GM11168 (cell line): Measurements from ENCODE around the gene ADGRG3.

Experiments
- in situ Hi-C: fragments of 300-500 bp; cut with MboI; formaldehyde crosslinking; loops from one replicate; pipeline ENCODE4 v1.12.0; 2022; ENCODE audit warnings: low sequenced_read_pairs; ENCODE audit not compliant: unreplicated experiment

The ADGRG3 gene

DNA sequence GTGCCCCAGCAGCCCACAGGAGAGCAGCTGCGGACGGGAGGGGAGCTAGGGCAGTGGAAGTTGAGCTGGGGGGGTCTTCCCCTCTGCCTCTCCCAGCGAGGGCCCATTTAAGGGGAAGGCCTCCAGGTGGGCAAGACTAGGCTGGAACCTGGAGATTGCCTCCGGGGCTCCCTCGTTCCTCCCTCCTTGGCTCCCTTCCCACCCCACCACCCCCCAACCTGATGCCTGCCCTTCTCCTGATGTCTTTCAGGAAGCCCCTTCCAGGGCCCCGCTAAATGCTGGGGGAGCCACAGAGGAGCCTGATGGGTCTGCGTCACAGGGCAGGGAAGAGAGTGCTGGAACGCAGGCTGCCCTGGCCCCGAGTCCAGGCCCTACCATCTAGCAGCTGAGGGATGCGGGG, 22.9 kb upstream of the ADGRG3 start:
- in situ Hi-C loops = loop anchor here (10.0 kb wide), 1 partner anchor 60 kb away; no protein-coding TSS in a partner anchor

DNA sequence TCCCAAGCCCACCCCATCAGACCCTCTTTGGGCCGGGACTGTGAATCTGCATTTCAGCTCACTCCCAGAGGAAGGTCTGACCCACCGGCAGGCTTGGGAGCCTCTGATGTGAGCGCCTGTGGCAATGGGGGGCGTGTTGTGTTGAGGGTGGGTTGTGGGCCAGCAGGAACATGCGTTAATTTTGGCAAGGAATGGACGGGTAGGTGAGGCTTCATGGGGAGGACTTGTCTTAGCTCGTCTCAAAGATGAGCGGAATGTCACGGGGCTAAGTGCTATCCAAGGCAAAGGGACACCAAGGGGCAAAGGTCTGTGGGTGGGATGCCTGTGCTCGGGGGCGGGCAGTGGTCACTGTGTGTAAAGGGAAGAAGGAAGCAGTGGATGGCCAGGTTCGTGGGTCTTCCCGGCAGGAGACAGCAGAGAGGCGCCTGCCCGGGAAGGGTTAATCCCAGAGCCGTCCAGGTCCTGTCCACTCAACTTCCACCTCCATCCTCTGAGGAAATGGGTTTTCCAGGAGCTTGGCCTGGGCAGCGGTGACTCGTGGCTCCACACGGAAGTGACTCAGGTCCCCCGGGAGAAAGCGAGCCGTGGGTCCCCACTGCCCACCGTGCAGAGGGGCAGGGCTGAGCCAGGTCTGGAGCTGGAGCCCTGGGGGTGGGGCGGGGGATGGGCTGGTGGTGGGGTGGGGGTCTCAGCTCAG, 22.3 kb upstream of the ADGRG3 start:
- in situ Hi-C loops = loop anchor here (10.0 kb wide), 1 partner anchor 61 kb away; no protein-coding TSS in a partner anchor

DNA sequence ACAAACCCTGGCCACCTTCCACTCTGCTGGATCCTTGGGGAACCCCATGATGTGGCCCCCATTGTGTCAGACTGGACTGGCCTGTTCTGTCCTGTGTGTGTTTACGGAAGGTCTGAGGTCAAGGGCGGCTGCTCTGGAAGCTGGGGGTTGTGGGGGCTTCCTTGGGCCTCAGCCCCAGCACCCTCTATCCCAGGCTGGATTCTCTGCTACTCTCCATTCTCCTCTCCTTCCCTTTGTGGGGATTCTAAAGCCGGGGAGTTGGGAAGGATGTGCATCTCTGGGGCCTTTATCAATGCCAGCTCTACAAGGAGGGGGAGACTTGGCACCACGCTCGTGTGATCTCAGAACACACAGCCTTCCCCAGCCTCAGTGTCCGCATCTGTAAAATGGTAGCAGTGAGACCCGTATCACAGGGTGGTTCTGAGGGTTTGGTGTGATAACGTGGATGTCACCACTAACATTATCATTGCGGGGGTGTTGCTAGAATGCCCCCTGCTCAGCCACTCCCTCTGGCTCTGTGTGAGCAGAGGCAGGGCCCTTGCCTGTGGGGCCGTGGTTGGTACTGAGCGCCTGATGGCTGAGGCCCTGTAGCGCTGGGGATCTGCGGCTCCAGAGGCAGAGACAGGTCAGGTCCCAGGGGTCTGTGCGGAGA, 21.6 kb upstream of the ADGRG3 start:
- in situ Hi-C loops = loop anchor here (10.0 kb wide), 1 partner anchor 62 kb away; no protein-coding TSS in a partner anchor

DNA sequence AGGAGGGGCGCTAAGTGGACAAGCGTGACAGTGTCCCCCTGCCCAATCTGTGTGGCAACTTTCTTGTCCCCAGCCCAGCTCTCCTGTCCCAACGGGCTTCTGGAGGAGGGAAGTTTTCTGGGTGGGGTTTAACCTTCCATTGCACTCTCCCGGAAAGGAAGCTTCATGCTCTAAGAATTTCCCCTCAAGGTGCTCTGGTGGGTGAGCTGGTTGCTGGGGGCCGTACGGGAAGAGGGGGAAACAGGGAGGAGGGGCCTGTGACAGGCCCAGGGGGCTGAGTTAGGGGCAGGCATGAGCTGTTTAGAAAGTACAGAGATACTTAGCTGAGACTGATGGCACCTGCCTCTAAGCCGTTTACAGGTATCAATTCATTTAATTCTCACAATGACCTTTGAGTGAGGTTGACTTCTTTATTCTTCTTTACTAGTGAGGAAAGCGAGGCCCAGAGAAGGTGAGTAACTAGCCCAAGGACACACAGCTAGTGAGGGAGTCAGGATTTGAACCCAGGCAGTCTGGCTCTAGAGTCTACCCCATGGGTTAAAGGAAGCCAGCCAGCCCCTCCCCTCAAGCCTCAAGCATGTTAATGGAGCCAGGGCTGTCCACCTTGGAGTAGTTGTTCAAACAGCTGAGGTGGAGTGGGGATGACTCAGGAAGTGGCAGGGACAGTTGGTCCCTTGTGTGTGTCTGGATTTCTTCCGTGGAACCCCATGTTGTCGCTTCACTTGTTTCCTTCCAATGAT, 20.8 kb upstream of the ADGRG3 start:
- in situ Hi-C loops = loop anchor here (10.0 kb wide), 1 partner anchor 63 kb away; no protein-coding TSS in a partner anchor

DNA sequence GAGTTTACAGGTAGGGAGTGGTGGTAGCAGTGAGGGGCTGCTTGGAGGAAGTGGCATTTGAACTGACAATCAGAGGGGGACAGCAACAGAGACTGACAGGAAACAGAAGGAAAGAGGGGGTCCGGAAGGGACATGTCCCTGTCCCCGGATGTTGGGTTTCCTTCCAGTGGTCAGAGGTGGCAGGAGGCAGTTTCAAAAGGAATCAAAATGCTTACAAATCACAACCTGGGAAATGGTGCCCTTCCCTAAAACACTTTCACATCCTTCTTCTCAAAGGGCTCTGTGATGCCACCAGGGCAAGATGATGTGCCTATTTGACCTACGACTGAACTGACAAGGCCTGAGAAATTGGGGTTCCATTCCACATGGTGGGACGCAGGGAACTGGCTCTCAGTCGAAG, 20.0 kb upstream of the ADGRG3 start:
- in situ Hi-C loops = loop anchor here (10.0 kb wide), 1 partner anchor 63 kb away; no protein-coding TSS in a partner anchor

DNA sequence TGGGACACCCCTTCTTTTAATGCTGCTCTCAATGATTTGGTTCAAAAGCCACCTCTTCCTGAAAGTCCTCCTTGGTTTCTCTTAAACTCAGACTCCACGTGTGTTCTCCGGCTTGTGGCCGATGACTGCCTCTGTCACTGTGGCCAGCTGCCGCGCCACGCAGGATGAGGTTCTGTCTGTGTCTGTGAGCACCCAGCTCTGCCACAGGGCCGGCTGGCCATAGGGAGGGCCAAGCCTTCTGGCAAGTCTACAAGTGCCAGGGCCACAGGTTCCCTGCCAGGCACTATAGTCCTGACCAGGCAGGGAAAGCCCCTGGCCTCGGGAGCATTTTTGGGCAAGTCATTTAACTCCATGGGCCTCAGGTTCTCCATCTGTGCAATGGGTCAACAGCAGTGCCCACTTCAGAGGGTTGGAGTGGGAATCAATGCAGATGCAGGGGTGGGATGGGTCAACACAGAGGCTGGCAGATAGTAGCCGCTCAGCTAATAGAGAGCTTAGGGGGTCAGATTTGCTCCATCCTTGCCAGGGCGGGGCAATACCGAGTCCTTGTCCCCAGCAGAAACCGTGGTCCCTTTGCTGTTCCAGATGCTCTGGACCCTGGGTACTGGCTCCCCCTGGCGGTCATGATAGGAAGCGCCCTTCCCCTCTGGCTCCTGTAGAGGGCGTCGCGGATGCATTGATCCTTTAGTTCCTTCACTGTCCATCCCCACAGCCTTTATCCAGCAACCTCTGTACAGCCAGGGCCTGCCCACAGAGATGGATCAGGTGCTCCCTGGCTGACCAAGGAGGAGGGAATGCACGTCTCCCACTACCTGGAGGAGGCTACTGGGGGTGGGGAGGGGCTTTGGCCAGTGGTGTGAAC, 19.3 kb upstream of the ADGRG3 start:
- in situ Hi-C loops = loop anchor here (10.0 kb wide), 1 partner anchor 64 kb away; no protein-coding TSS in a partner anchor

DNA sequence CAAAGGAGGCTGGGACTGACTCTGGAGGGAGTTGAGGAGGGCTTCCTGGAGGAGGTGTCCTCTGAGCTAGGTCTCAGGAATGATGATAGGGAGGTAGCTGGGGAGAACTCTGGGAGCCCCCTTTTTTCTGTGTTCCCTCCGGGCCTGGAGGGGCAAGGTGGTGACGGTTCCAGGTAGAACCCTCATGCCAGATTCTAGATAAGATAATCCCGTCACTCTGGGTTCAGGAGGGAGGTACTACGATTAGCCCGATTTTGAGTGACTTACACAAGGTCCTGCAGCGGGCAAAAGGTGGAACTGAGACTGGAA, 18.7 kb upstream of the ADGRG3 start:
- in situ Hi-C loops = loop anchor here (10.0 kb wide), 1 partner anchor 65 kb away; no protein-coding TSS in a partner anchor

DNA sequence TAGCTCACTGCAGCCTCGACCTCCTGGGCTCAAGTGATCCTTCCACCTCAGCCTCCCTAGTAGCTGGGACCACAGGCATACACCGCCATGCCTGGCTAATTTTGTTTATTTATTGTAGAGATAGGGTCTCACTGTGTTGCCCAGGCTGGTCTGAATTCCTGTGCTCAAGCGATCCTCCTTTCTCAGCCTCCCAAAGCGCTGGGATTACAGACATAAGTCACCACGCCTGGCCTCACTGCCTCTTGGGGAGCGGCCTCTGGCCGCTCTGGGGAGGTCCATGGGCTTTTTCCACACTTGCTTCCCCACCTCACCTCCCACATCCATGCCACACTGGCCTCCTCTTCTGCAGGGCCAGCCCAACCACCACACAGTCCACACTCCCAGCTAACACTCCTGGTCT, 18.3 kb upstream of the ADGRG3 start:
- in situ Hi-C loops = loop anchor here (5.0 to 10.0 kb wide), 2 partner anchors 48 to 65 kb away; no protein-coding TSS in a partner anchor

DNA sequence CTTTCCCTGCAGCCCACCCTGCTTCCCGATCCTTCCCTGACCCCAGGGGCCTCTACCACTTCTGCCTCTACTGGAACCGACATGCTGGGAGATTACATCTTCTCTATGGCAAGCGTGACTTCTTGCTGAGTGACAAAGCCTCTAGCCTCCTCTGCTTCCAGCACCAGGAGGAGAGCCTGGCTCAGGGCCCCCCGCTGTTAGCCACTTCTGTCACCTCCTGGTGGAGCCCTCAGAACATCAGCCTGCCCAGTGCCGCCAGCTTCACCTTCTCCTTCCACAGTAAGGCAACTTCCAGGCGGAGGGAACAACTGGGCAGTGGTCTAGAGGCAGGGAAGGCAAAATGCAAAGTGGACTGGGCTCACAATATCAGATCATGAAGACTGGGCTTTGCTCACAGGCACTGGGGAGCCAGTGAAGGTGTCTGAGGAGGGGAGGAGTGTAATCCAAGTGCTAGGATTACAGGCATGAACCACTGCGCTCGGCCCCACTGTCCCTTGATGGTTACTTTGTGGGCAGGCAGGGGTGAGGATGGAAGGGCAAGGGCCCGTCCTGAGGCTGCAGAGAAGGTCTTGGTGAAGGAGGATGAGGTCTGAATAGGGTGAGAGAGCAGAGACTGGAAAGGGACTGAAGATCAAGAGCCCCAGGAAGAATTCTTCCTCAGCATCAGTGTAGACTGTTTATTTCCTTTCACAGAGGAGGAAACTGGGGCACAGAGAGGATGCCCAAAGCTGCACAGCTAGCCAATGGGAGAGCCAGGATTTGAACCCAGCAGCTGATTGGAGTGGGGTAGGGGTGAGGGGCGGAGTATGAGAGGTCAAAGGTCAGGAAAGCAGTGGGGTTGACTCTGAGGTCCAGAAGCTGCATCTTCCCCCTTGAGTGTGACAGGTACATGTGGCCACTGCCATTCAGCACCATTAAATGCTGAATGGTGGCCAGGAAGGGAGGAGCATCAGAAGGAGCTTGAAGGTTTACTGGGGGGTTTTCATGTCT, 16.5 kb upstream of the ADGRG3 start:
- in situ Hi-C loops = loop anchor here (5.0 kb wide), 1 partner anchor 49 kb away; no protein-coding TSS in a partner anchor

DNA sequence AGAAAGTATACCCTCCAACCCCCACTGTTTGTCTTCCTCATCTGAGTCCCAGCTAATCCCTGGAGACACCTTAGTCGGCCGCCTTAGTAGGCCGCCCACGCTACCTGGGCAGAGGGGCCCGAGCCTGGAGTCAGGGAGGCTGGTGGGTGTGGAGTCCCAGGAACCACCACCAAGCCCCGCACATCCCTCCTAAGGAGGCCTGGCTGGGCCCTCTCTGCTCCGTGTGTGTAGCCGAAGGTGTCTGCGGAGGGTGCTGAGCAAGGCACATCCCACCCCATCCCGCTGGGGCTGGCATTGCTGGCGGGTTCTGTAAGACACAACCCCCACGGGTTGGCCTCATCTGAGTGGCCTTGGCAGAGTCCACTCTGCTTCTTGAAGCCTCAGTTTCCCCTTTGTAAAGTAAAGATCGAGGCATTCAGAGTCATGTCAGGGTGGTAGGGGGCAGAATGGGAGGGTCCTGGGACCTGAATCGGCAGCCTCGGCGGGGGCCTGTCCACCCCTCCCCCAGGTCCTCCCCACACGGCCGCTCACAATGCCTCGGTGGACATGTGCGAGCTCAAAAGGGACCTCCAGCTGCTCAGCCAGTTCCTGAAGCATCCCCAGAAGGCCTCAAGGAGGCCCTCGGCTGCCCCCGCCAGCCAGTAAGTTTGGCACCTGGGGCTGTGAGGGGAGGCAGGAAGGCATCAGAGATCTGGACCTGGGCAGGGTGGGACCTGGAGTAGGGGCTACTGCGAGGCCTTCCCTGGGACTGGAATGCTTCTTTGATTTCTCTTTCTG, 15.2 kb upstream of the ADGRG3 start:
- in situ Hi-C loops = loop anchor here (5.0 kb wide), 1 partner anchor 51 kb away; no protein-coding TSS in a partner anchor

DNA sequence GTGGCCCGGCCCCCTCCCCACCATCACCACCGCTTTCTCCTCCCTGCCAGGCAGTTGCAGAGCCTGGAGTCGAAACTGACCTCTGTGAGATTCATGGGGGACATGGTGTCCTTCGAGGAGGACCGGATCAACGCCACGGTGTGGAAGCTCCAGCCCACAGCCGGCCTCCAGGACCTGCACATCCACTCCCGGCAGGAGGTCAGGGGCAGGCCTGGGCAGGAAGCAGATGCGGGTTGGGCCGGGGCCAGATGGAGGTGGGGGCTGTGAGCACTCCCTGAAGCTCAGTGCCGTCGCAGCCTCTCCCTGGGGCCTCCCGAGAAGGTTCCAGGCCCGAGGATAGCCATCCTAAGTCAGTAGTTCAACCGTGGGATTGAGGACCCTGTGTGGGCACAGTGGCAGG, 14.2 kb upstream of the ADGRG3 start:
- in situ Hi-C loops = loop anchor here (5.0 kb wide), 1 partner anchor 52 kb away; no protein-coding TSS in a partner anchor

DNA sequence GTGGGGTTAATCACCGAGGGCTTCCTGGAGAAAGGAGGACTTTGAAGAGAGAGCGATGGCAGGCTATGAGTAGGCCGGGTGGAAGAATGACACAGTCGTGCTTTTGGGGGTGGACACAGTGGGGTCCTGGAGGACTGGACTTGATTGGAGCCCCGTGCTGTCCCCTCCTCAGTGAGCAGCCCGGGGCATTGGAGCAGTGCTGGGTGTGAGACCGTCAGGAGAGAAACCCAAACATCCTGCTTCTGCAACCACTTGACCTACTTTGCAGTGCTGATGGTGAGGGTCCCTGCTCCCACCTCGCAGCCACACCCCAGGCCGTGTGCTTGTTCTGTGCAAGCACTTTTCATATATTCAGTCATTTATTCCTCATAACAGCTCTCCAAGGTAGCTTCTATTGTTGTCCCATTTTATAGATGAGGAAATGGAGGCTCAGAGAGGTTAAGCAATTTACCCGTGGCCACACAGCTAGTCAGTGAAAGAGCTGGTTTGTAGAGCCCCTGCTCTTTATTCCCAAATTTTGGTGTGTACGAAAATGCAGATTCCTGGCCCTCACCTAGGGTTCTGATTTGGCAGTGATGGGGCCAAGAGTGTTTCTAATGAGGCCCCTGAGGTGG, 11.7 kb upstream of the ADGRG3 start:
- in situ Hi-C loops = no loop called here

DNA sequence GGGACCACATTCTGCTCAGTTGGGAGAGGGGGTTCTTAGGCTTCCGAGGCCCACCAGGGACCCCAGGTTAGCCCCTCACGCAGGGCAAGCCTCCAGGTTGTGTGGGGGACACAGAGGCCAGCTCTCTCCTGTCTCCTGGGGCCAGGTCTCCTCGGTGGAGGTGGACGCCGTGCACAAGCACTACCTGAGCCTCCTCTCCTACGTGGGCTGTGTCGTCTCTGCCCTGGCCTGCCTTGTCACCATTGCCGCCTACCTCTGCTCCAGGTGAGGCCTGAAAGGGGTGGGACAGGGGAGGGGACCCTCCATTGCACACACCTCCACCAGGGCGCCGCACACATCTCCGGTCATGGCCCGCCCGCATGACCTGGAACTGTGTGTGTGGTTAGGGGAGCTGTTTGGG, 10.9 kb upstream of the ADGRG3 start:
- in situ Hi-C loops = no loop called here

DNA sequence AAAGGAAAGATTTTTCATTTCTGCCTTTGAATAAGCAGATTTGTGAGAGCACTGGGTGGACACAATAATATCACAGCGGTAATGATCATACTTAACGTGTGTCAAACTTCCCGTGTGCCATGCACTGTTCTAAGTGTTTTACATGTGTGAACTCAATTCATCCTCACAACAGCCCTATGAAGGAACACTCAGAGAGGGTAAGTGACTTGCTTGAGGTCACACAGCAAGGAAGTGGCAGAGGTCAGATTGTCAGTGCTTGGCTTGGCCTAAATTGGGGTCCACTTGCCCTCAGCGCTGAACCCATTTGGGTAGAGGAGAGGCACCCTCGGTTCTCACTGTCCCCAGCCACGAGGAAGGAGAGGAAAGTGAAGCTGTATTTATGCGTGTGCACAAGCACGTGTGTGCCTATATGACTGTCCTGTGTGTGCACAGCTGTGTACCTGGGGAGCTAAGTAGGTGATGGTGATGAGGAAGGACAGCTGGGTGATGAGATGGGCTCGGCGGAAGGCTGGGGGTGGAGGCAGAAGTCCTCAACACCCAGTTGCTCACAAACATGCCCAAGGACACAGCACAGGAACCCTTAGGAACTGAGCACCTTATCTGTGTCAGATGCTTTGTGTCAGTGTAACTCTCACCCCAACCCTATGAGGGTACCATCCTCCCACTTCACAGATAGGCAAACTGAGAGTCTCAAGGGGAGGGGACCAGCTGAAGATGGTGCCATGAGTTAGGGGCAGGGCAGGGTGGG, 9.8 kb upstream of the ADGRG3 start:
- in situ Hi-C loops = no loop called here

DNA sequence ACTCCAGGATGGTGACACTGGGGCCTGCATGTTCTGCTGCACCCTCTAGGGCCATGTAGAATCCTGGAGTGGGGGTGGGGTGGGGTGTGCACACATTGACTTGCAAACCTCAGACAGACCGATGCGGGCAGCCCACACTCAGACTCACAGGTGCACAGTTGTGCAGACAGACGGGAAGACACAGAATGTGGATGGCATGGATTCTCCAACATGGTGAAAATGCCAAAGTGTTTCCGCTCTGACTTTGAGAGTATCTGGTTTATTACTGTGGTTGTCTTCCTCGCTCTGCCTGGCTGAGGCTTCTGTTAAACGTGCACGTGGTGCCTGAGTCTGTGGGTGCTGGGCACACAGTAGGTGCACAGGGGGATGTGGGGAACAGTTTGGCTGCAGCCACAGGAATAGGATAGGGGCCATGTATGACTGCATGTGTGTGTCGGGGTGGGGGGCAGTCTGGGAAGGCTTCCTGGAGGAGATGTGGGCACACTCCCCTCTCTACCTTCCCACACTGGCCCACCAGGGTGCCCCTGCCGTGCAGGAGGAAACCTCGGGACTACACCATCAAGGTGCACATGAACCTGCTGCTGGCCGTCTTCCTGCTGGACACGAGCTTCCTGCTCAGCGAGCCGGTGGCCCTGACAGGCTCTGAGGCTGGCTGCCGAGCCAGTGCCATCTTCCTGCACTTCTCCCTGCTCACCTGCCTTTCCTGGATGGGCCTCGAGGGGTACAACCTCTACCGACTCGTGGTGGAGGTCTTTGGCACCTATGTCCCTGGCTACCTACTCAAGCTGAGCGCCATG, 9.0 kb upstream of the ADGRG3 start:
- in situ Hi-C loops = no loop called here
